NCI-H1694 treated with DMSO at 0.1 percent for 48 hours (cell line): ENCODE measurements around the gene NOP53.
"Not testable (repeated sequence)": the region's sequence is repeated elsewhere in the genome, so short reads cannot be mapped to it uniquely, and the experiment has no call there.

Experiments used
- DNase-seq: peaks from one replicate; lab custom pipeline; 2025; lab: John Stamatoyannopoulos, UW

The NOP53 gene

GRCh38 chr19:47718415-47719046 is 26.8 kb upstream of the NOP53 start:
- not testable (repeated sequence) for DNase-seq

- peak; percentile 91 for DNase-seq
Measured at GRCh38 chr19:47719047-47719859, 26.1 kb upstream of the NOP53 start.

- DNase-seq, result no peak
Measured at GRCh38 chr19:47720669-47721422, 24.5 kb upstream of the NOP53 start.

GRCh38 chr19:47723581-47723940 is 21.8 kb upstream of the NOP53 start:
- peak; percentile 13 for DNase-seq

GRCh38 chr19:47725759-47726401 is 19.5 kb upstream of the NOP53 start:
- DNase-seq, result no peak

- no peak for DNase-seq
Measured at GRCh38 chr19:47726467-47726866, 18.9 kb upstream of the NOP53 start.

GRCh38 chr19:47728295-47728694 is 17.1 kb upstream of the NOP53 start:
- not testable (repeated sequence) for DNase-seq

- no peak for DNase-seq
Measured at GRCh38 chr19:47729468-47729798, 15.9 kb upstream of the NOP53 start.

GRCh38 chr19:47729799-47730520 is 15.4 kb upstream of the NOP53 start:
- DNase-seq, result no peak

- no peak for DNase-seq
Measured at GRCh38 chr19:47730521-47730889, 14.8 kb upstream of the NOP53 start.

- DNase-seq, result no peak
Measured at GRCh38 chr19:47730910-47731309, 14.4 kb upstream of the NOP53 start.

- DNase-seq, result no peak
Measured at GRCh38 chr19:47735131-47735530, 10.2 kb upstream of the NOP53 start.

- no peak for DNase-seq
Measured at GRCh38 chr19:47740866-47741519, 4.4 kb upstream of the NOP53 start.

- DNase-seq, result no peak
Measured at GRCh38 chr19:47741544-47742140, 3.7 kb upstream of the NOP53 start.

- no peak for DNase-seq
Measured at GRCh38 chr19:47742634-47743033, 2.7 kb upstream of the NOP53 start.

- DNase-seq, result not testable (repeated sequence)
Measured at GRCh38 chr19:47746129-47746528, 783 bp downstream of the NOP53 start.

GRCh38 chr19:47749326-47749725 is 4.0 kb downstream of the NOP53 start:
- no peak for DNase-seq

GRCh38 chr19:47750752-47751151 is 5.4 kb downstream of the NOP53 start:
- DNase-seq, result no peak

- DNase-seq, result no peak
Measured at GRCh38 chr19:47752440-47753211, 7.3 kb downstream of the NOP53 start.
